MCF 10A (cell line): ENCODE results near the gene PRKG1. TPM values are rescaled to one million over a fixed set of nuclear protein-coding genes. Genes with fewer than 3 reads are reported as not detected.

ENCODE experiments used
- BruUV-seq: library from RNA; stranded (reverse); fragments of 400-500 nt; replicated peaks from 2 replicates; lab custom pipeline; 2021; lab: Mats Ljungman, UMichigan
- CTCF ChIA-PET: fragments of 300-600 bp; sonication (Branson Sonifier 250); formaldehyde crosslinking; extraction: SDS; loops from one replicate; lab custom pipeline; 2021; ENCODE audit warnings: antibody characterized with exemption, inconsistent platforms; lab: Yijun Ruan, JAX
- POLR2A ChIA-PET: fragments of 300-600, 350-650 bp; sonication (Branson Sonifier 250); formaldehyde crosslinking; extraction: SDS; loops from one replicate; lab custom pipeline; 2020; ENCODE audit warnings: antibody characterized with exemption, inconsistent platforms; lab: Yijun Ruan, JAX
- DNase-seq: peaks from one replicate; pipeline ENCODE4 v3.0.0-alpha.2; 2018; ENCODE audit not compliant: unreplicated experiment
- H3K27ac Mint-ChIP-seq: one replicate; pipeline ENCODE4 v1.8.0; 2022; ENCODE audit warnings: mild to moderate bottlenecking, low read depth, mixed read lengths; ENCODE audit not compliant: unreplicated experiment
- H3K27me3 Mint-ChIP-seq: one replicate; pipeline ENCODE4 v1.8.0; 2022; ENCODE audit warnings: mixed read lengths; ENCODE audit not compliant: insufficient read depth, unreplicated experiment
- H3K36me3 Mint-ChIP-seq: one replicate; pipeline ENCODE4 v1.8.0; 2022; ENCODE audit warnings: mild to moderate bottlenecking, moderate library complexity, mixed read lengths; ENCODE audit not compliant: insufficient read depth, unreplicated experiment
- H3K4me1 Mint-ChIP-seq: one replicate; pipeline ENCODE4 v1.8.0; 2022; ENCODE audit warnings: mixed read lengths; ENCODE audit not compliant: insufficient read depth, unreplicated experiment
- H3K4me3 Mint-ChIP-seq: one replicate; pipeline ENCODE4 v1.8.0; 2022; ENCODE audit warnings: mild to moderate bottlenecking, moderate library complexity, mixed read lengths; ENCODE audit not compliant: unreplicated experiment
- H3K9me3 Mint-ChIP-seq: one replicate; pipeline ENCODE4 v1.8.0; 2022; ENCODE audit warnings: mixed read lengths; ENCODE audit not compliant: unreplicated experiment
- CTCF ChIP-seq: fragments of 200-600 bp; IDR thresholded peaks from one replicate; pipeline ENCODE4 v1.8.0; 2022; ENCODE audit warnings: antibody characterized with exemption, mild to moderate bottlenecking; ENCODE audit not compliant: unreplicated experiment
- intact Hi-C: fragments of 100-400 bp; cut with micrococcal nuclease; formaldehyde crosslinking; loops from 2 replicates; pipeline ENCODE4 v1.14.1; 2022
- microRNA-seq: library from miRNA; unstranded; fragments of <30 nt; microRNA quantifications from one replicate; pipeline ENCODE4 v1.2.0, GENCODE V29; 2022
- total RNA-seq: library from RNA; stranded (reverse); gene quantifications from 2 replicates; pipeline ENCODE4 v1.2.3, GENCODE V29; 2022

The PRKG1 gene
- total RNA-seq, 1 experiment from 2014 or later, result 0.09 TPM

GRCh38 chr10:52346394-52347326 is 1272.4 kb downstream of the PRKG1 start:
- H3K4me1 Mint-ChIP-seq, result no peaks in the 10 kb centered on the region
- no peak overlapping the region for H3K4me3 Mint-ChIP-seq
- POLR2A ChIA-PET, result no interaction called here
- intact Hi-C loops, result no loop called here
- no peak overlapping the region for H3K27ac Mint-ChIP-seq
- CTCF ChIA-PET, result interaction anchor here (0.8 to 1.0 kb wide), 3 partner anchors 10 to 33 kb away, joined by 3 to 4 read pairs (median 3); partner anchors contain the start of gene DKK1
- no peak for DNase-seq
- TF ChIP-seq CTCF, result no peak
- no peaks in the 10 kb centered on the region for H3K36me3 Mint-ChIP-seq
- H3K27me3 Mint-ChIP-seq, result no peaks in the 10 kb centered on the region
- no peaks in the 10 kb centered on the region for H3K9me3 Mint-ChIP-seq
- no TSS peak for BruUV-seq

GRCh38 chr10:52347327-52347667 is 1273.0 kb downstream of the PRKG1 start:
- Mint-ChIP-seq H3K27me3 (no peaks in the 10 kb centered on the region), H3K36me3 (no peaks in the 10 kb centered on the region), H3K4me3 (no peak overlapping the region), H3K4me1 (no peaks in the 10 kb centered on the region), H3K9me3 (no peaks in the 10 kb centered on the region), H3K27ac (no peak overlapping the region)
- intact Hi-C loops, result no loop called here
- CTCF ChIA-PET, result interaction anchor here (0.6 to 1.2 kb wide), 4 partner anchors 11 to 220 kb away, joined by 3 to 4 read pairs (median 4); partner anchors contain the start of gene DKK1
- POLR2A ChIA-PET, result no interaction called here
- DNase-seq, result no peak
- no TSS peak for BruUV-seq
- TF ChIP-seq CTCF, result no peak

Small RNA genes lying within 50 kb of the gene (microRNA-seq; reads per million reads assigned to microRNA genes)
- not detected for gene MIR605

Other genes with a start within 250 kb of the PRKG1 start
- not detected in 2 replicates for gene A1CF, start 188.9 kb upstream of the PRKG1 start, total RNA-seq